ENCODE measurements around the gene TMEM250.

The TMEM250 gene

GRCh38 chr9:136081826-136082495 is 36.7 kb downstream of the TMEM250 start:
- no peak for DNase-seq

GRCh38 chr9:136081113-136081825 is 37.4 kb downstream of the TMEM250 start:
- DNase-seq: no peak

- no peak for DNase-seq
Measured at GRCh38 chr9:136080716-136081112, 38.0 kb downstream of the TMEM250 start.

GRCh38 chr9:136079916-136080246 is 38.8 kb downstream of the TMEM250 start:
- DNase-seq: no peak

GRCh38 chr9:136079211-136079915 is 39.3 kb downstream of the TMEM250 start:
- no peak for DNase-seq

- no peak for DNase-seq
Measured at GRCh38 chr9:136078498-136079011, 40.1 kb downstream of the TMEM250 start.

GRCh38 chr9:136078024-136078423 is 40.7 kb downstream of the TMEM250 start:
- DNase-seq: no peak

GRCh38 chr9:136077491-136077890 is 41.2 kb downstream of the TMEM250 start:
- DNase-seq: no peak

GRCh38 chr9:136075881-136076678 is 42.6 kb downstream of the TMEM250 start:
- peak; percentile 68 for DNase-seq

GRCh38 chr9:136075134-136075841 is 43.4 kb downstream of the TMEM250 start:
- DNase-seq: no peak

GRCh38 chr9:136074706-136075105 is 44.0 kb downstream of the TMEM250 start:
- DNase-seq: no peak
